Inflammatory macrophage treated with lipopolysaccharide for 4 hours (primary cell): ENCODE results near the gene ITFG2.
"Not testable (repeated sequence)": the region's sequence is repeated elsewhere in the genome, so short reads cannot be mapped to it uniquely, and the experiment has no call there.

ENCODE experiments used
- DNase-seq: peaks from one replicate; pipeline ENCODE4 v3.0.0-alpha.2; 2020

The ITFG2 gene

DNA sequence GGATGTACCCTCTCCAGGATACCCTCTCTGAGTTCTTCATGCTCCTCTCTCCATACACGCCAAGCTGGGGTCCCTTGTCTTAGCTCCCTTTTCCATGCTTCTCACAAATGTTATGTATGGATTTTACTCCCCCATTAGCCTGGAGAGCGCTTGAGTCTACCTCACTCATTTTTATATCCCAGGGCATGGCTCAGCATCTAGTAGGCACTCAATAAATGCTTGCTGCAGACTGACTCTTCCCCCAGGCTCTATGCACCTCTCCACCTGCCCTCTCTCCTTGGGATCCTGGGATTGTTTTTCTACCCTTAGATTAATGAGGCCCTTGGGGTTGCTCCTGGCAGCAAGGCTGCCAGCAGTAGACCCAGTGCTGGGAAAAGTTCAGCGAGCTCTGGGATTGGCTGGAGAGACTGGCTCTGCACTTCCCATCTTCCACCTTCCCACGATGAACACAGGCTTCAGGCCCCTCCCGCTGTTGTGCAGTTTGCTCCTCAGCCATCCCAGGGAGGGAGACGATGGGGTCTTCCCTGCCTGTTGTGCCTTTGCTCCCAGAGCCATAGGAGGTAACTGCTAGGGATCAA is 20.2 kb downstream of the ITFG2 start:
- DNase-seq: no peak

DNA sequence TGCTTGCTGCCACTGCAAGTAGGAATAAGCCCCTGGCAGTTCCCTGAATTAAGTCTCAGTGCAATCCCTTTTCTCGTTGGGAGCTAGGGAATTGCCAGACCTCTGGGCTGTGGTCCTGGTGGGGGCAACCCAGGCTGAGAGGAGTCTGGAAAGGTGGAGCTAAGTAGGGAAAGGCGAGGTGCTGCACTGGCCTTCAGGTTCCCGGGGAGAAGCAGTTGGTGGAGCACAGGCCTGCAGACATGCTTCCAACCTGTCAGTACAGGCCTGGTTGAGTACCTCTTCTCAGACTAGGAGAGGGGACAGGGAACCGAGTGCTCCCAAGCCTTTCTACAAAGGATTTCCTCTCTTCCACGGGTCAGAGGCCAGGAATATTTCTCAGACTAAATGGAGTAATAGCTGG is 20.9 kb downstream of the ITFG2 start:
- no peak for DNase-seq

DNA sequence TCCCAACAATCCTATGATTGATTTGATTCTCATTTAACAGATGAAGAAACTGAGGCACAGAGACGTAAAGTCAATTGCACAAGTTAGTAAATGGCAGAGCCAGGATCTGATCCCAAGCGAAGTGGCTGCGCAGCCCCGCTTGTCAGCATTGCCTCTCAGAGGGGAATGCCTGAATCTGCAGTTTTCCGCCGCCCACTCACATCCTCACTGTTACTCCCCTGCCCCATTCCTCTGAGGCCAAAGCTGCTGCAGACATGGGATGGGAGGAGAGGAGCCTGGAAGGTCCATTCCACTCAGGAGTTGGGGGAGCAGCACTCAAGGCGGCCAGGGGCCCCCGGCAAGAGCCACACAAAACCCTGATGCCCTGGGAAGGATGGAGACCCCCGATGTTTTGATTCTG is 21.3 kb downstream of the ITFG2 start:
- DNase-seq: no peak

DNA sequence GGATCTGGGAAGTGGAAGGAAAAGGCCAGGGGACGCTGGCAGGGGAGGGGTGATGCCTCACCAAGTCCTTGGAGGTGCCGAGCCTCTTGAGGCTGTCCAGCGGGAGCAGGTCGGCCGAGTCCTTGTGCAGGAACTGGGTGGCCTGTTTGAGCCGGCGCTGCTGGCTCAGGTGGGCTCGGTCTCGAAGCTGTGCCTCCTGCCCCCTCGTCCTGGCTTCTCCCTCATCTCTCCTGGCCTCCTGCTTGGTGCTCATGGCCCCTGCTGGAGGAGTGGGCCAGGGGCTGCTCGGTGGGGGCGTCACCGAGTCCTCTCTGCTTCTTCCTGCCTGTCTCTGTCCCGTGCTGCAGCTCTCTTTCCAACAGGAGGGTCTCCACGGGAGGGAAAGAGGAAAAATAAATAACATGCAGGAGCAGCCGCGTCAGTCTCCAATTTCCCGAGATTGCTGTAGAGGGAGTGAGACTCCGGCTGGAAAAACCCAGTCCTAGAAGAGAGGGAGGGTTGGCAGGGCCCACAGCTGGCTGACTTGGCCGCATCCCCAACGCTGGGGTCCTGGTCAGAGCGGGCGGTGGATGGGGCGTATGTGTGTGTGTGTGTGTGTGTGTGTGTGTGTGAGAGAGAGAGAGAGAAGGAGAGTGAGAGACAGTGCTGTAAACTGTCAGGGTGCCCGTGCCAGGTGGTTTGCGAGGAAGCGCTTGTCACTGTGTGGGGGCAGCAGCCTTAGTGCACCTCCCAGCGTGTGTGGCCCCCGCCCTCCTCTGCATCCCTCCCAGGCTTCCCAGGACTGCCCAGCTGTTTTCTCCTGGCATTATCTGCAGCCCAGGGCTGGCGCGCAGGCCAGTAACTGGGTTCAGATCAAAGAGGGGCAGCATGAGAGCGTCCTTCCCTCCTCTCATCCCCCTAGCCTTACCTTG is 22.4 kb downstream of the ITFG2 start, which contains the start of gene NRIP2:
NRIP2 (minus strand) TSS at position 455 of the 911 bp plus-strand sequence; CDS start at position 403, 52 bp downstream.
- DNase-seq: no peak

- no peak for DNase-seq
These were observed 23.4 kb downstream of the ITFG2 start for GRCh38 chr12:2835691-2836403.

GRCh38 chr12:2836574-2836973 is 24.1 kb downstream of the ITFG2 start:
- peak; percentile 63 for DNase-seq

DNA sequence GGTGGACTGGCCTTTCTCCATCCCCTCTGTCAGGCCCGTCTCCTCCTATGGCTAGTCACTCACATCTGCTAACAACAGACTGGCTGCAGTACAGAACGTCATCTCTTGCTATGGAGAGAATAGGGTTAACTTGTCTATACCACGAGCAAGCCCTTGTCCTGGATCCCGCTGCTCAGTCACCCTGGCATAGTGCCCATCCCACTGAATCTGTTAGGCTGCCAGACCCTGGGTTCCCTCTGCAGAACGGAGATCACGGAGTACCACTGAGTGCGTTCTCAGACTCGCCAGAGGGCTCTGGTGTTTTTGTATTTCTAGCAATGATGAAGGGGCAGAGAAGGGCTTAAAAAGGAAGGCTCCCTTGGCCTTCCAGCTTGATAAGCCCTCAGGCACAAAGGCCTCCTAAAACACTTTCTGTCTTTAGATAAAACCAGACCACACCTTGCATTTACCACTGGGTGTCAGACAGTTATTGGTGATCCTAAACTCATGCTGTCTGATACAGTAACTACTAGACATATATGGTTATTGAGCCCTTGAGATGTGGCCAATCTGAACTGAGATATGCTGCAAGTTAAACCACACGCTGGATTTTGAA is 28.7 kb downstream of the ITFG2 start:
- no peak for DNase-seq

DNA sequence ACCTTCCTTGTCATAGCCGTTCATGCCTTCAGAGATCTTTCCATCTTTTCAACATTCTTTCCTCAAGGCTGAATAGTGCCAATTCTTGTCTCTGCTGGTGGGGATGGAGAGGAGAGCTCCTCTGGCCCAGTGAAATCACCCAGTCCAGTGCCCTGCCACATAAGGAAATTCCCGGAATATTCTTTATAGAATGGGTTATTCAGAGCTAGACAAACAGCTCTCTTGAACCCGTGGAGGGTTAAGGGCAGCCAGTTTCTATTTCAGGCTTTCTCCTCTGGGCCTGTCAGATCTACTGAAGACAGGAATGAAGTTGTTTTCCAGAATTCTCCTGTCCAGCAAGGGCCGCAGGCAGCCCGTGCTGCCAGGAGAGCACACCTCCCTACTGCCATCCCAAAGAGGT is 30.5 kb downstream of the ITFG2 start:
- no peak for DNase-seq

DNA sequence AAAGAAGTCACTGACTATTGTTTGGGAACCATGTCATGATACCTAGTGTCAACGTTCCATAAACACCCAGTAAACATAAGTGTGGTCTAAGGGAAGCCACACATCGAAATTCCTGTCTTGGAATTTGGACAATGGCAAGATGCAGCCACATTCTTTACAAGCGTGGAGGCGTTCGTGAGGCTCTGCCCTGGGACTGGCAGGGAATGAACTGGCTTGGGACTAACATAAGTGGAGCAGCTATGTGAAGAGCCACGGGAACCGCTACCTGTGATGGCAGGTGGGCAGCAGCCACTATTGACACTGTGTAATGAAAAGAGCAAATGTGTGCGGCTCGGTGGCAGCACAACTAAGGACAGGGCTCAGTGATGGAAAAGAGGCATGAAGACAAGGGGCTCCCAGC is 32.3 kb downstream of the ITFG2 start:
- DNase-seq: no peak

DNA sequence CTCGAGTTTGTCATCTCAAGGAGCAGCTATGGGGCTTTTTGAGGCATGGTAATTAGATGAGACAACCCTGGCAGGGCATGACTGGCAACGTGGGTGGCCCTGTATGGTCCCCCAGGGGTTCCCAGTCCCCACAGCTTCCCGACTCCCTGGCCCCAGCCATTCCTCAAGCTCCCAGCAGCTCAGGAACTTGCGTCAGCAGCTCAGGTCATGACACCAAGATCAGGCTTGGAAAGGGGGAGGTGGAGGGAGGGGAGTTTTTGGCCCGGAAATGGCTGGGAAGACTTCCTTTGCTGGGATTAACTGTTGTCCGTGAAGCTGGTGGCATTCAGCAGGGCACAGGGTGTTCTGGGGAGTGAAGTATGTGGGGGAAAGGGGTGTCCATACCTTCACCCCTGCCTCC is 32.8 kb downstream of the ITFG2 start:
- no peak for DNase-seq

DNA sequence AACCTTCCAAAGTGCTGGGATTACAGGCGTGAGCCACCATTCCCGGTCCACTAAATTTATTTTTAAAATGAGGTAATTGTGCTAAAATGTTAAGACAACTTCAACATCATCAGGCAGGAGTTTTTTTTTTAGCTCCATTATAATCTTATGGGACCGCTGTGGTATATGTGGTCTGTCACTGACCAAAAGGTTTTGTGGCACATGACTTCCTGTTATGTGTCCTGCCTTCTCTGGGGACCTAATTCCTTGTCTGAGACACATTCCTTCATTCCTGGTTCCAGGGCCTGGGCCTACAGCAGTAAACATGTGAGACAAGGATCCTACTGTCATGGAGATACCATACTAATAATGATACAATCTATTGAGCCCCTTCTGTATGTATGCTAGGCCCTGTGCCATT is 39.5 kb downstream of the ITFG2 start:
- DNase-seq: no peak

GRCh38 chr12:2853626-2854025 is 41.2 kb downstream of the ITFG2 start:
- peak; percentile 35 for DNase-seq

- DNase-seq: no peak
These were observed 42.4 kb downstream of the ITFG2 start for GRCh38 chr12:2854669-2855453.

DNA sequence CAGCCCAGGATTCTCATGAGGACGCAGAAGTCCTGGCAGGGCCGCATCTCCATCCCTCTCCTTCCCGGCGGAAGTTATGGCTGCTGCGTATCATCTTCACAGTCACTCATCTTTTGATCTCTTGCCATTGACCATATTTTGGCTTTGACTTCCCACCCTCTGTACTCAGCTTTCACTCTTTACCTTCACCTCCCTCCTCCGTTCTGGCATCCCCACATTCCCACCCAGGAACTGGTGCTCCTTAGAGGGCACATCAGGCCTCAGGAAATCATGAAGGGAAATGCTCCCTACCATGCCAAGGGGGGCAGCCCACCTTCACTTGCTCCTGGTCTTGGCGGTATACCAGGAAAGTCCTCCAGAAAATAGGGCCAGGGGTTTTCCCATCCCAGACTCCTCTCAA is 43.1 kb downstream of the ITFG2 start:
- DNase-seq: no peak

DNA sequence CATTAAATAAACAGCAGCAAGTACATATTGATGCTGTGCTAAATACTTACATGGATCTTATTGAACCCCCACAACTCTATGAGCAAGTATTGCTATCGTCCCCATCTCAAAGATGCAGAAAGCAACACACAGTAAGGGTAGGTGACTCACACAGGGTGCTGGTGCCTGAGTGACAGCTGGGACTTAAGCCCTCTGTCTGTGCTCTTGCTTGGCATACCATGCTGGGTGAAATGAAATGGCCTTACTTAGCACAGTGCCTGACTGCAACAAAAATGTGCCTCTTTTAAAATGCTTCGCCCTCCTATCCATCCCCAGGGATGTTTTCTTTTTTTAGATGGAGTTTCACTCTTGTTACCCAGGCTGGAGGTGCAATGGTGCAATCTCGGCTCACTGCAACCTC is 43.6 kb downstream of the ITFG2 start:
- no peak for DNase-seq

DNA sequence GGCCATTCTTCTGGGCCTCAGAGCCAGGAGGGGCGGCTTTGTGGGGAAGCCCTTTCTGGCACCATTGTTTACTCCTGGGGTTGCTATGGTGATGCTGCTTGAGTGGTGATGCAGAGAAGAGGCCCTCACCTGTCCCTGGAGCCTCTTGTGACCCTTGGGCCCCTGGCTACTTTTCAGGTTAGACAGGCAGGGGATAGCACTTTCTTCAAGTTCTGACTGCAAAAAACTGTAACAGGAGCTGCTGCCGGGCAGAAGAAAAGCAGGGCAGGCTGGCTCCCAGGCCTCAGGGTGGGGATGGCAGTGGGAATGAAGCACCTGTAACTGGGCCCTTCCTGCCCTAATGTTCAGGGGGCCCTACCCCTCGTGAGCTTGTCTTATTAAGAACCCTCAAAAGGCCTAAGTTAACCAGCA is 44.6 kb downstream of the ITFG2 start, which contains the start of gene TEX52:
TEX52 (minus strand) TSS at position 19 of the 411 bp plus-strand sequence; CDS start at position 6, 13 bp downstream.
- no peak for DNase-seq

GRCh38 chr12:2857576-2857975 is 45.1 kb downstream of the ITFG2 start:
- no peak for DNase-seq

GRCh38 chr12:2858334-2858733 is 45.9 kb downstream of the ITFG2 start:
- no peak for DNase-seq

DNA sequence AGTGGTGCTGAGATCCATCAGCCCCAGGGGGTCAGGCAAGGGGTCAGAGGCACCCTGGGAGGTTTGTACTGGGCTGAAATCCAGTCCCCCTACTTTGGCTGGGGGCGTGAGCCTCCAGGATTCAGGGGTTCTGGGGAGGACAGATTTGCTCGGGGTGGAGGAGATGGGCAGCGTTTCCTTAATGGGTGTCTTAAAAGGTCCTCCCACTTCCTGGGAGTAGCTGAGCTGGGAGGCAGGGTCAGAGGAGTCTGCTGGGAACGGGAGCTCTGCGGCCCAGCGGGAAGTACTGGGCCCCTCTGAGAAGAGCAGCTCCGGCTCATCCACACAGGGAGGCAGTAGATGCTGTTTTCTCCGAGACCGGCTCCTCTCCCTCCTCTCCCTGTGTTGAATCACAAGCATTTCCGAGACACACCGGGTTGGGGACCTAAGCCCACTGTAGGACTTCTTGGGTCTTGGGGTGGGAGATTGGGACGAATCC is 46.5 kb downstream of the ITFG2 start:
- no peak for DNase-seq

DNA sequence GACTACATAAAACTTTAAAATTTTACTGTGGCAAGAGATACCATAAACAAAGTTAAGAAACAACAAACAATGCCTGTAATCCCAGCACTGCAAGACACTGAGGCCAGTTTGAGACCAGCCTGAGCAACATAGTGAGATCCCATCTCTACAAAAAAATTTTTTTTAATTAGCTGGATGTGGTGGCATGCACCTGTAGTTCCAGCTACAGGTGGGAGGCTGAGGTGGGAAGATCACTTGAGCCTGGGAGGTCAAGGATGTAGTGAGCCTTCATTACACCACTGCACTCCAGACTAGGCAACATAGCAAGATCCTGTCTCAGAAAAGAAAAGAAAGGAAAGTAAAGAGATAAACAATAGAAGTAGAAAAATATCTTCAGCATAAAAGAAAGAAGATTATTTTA is 47.7 kb downstream of the ITFG2 start:
- no peak for DNase-seq

DNA sequence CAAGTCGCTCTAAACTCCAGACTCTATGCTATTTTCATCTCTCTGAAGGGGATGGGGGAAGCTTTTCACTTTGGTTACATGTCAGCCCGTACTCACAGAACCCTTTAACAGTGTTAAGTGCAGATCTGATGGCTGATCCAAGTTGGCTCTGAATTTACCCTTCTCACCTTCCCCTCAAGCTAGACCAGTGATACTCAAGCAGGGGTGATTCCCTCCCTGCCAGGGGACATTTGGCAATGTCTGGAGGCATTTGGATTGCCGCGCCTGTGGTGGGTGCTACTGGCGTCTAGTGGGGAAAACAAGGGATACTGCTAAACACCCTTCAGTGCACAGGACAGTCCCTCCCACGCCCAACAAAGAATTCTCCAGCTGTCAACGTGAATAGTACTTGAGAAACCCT is 50.4 kb downstream of the ITFG2 start:
- no peak for DNase-seq

DNA sequence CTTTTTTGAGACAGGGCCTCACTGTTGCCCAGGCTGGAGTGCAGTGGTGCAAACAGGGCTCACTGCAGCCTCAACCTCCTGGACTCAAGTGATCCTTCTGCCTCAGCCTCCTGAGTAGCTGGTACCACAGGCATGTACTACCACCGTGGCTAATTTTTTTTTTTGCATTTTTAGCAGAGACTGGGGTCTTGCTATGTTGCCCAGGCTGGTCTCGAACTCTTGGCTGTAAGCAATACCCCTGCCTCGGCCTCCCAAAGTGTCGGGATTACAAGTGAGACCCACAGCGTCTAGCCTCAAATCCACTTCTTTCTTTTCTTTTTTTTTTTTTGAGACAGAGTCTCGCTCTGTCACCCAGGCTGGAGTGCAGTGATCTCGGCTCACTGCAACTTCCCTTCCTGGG is 50.9 kb downstream of the ITFG2 start:
- DNase-seq: not testable (repeated sequence)
